HEK293 (cell line): ENCODE measurements around the gene IRAK4.

Experiments used
- CTCF ChIA-PET: fragments of 350-600 bp; formaldehyde crosslinking; extraction: SDS; loops from one replicate; lab custom pipeline; 2021; ENCODE audit warnings: antibody characterized with exemption; lab: Yijun Ruan, JAX
- POLR2A ChIA-PET: fragments of 300-600 bp; formaldehyde crosslinking; extraction: SDS; loops from one replicate; lab custom pipeline; 2020; ENCODE audit warnings: antibody characterized with exemption, inconsistent platforms; lab: Yijun Ruan, JAX
- H3K27ac ChIP-seq: fragments of 200-500 bp; sonication (Bioruptor generic); 2 replicates; pipeline ENCODE4 v1.5.1; 2014; ENCODE audit warnings: low read depth, low read length, control low read depth, inconsistent platforms; ENCODE audit errors: extremely low read depth
- H3K36me3 ChIP-seq, 2 experiments: fragments of 200-500 bp in 1 of 2; sonication (Bioruptor generic) in 1 of 2; 1 replicate in 1 of 2; 2 replicates in 1 of 2; pipeline ENCODE4 v1.5.1; 2014 to 2017; ENCODE audit warnings: inconsistent platforms in 2 of 2, low read length in 2 of 2; ENCODE audit not compliant: control insufficient read depth in 2 of 2, insufficient read depth in 1 of 2
- H3K4me1 ChIP-seq: fragments of 200-500 bp; sonication (Bioruptor generic); 2 replicates; pipeline ENCODE4 v1.5.1; 2014; ENCODE audit warnings: mild to moderate bottlenecking, low read length, inconsistent platforms; ENCODE audit not compliant: control insufficient read depth, insufficient read depth
- H3K4me3 ChIP-seq: 2 replicates; pipeline ENCODE4 v1.5.1; 2011; ENCODE audit warnings: low read depth, mild to moderate bottlenecking, control low read depth, low read length, moderate library complexity
- H3K9me3 ChIP-seq: fragments of 200-500 bp; sonication (Bioruptor generic); 2 replicates; pipeline ENCODE4 v1.5.1; 2014; ENCODE audit warnings: low read depth, low read length, inconsistent platforms; ENCODE audit not compliant: control insufficient read depth, insufficient read depth
- FEZF1 ChIP-seq: fragments of 450-650 bp; formaldehyde crosslinking; IDR thresholded peaks from 2 replicates; pipeline ENCODE4 v1.5.1; 2016; ENCODE audit warnings: missing biosample characterization, missing genetic modification characterization
- MYNN ChIP-seq: fragments of 450-650 bp; formaldehyde crosslinking; IDR thresholded peaks from 2 replicates; pipeline ENCODE4 v1.5.1; 2016; ENCODE audit warnings: missing biosample characterization, missing genetic modification characterization, borderline replicate concordance
- SCRT1 ChIP-seq: fragments of 450-650 bp; formaldehyde crosslinking; IDR thresholded peaks from 2 replicates; pipeline ENCODE4 v1.5.1; 2016; ENCODE audit warnings: missing biosample characterization, missing genetic modification characterization, borderline replicate concordance
- SP3 ChIP-seq: fragments of 450-650 bp; formaldehyde crosslinking; IDR thresholded peaks from 2 replicates; pipeline ENCODE4 v1.5.1; 2016; ENCODE audit warnings: missing biosample characterization, missing genetic modification characterization
- ZBTB11 ChIP-seq: fragments of 450-650 bp; formaldehyde crosslinking; conservative IDR thresholded peaks from 2 replicates; pipeline ENCODE4 v1.5.1; 2016; ENCODE audit warnings: low read depth, missing biosample characterization, missing genetic modification characterization
- ZNF133 ChIP-seq: fragments of 450-650 bp; formaldehyde crosslinking; IDR thresholded peaks from 2 replicates; pipeline ENCODE4 v1.5.1; 2016; ENCODE audit warnings: missing biosample characterization, missing genetic modification characterization
- ZNF146 ChIP-seq: fragments of 450-650 bp; formaldehyde crosslinking; IDR thresholded peaks from 2 replicates; pipeline ENCODE4 v1.5.1; 2016; ENCODE audit warnings: missing biosample characterization, missing genetic modification characterization
- ZNF148 ChIP-seq: fragments of 450-650 bp; formaldehyde crosslinking; IDR thresholded peaks from 2 replicates; pipeline ENCODE4 v1.5.0; 2017; ENCODE audit warnings: missing biosample characterization, missing genetic modification characterization, borderline replicate concordance
- ZNF2 ChIP-seq: fragments of 450-650 bp; formaldehyde crosslinking; IDR thresholded peaks from 2 replicates; pipeline ENCODE4 v1.5.1; 2016; ENCODE audit warnings: missing biosample characterization, missing genetic modification characterization
- ZNF202 ChIP-seq: fragments of 450-650 bp; formaldehyde crosslinking; IDR thresholded peaks from 2 replicates; pipeline ENCODE4 v1.5.1; 2016; ENCODE audit warnings: missing biosample characterization, missing genetic modification characterization, borderline replicate concordance
- ZNF266 ChIP-seq: fragments of 450-650 bp; formaldehyde crosslinking; IDR thresholded peaks from 2 replicates; pipeline ENCODE4 v1.5.1; 2016; ENCODE audit warnings: missing biosample characterization, missing genetic modification characterization, low read depth
- ZNF433 ChIP-seq: fragments of 450-650 bp; formaldehyde crosslinking; IDR thresholded peaks from 2 replicates; pipeline ENCODE4 v1.5.1; 2016; ENCODE audit warnings: missing biosample characterization, missing genetic modification characterization, low read depth
- ZNF501 ChIP-seq: fragments of 450-650 bp; formaldehyde crosslinking; IDR thresholded peaks from 2 replicates; pipeline ENCODE4 v1.5.1; 2016; ENCODE audit warnings: missing biosample characterization, missing genetic modification characterization
- ZNF510 ChIP-seq: fragments of 450-650 bp; formaldehyde crosslinking; IDR thresholded peaks from 2 replicates; pipeline ENCODE4 v1.5.1; 2018; ENCODE audit warnings: mild to moderate bottlenecking, missing genetic modification characterization, missing biosample characterization; ENCODE audit not compliant: insufficient replicate concordance
- ZNF548 ChIP-seq: fragments of 450-650 bp; formaldehyde crosslinking; IDR thresholded peaks from 2 replicates; pipeline ENCODE4 v1.5.1; 2016; ENCODE audit warnings: missing biosample characterization, missing genetic modification characterization
- ZNF610 ChIP-seq: fragments of 450-650 bp; formaldehyde crosslinking; IDR thresholded peaks from 2 replicates; pipeline ENCODE4 v1.5.1; 2016; ENCODE audit warnings: missing biosample characterization, missing genetic modification characterization, borderline replicate concordance
- ZNF660 ChIP-seq: fragments of 450-650 bp; IDR thresholded peaks from 2 replicates; pipeline ENCODE4 v1.5.1; 2018; ENCODE audit warnings: missing biosample characterization, mild to moderate bottlenecking, missing genetic modification characterization
- ZNF692 ChIP-seq: fragments of 450-650 bp; formaldehyde crosslinking; IDR thresholded peaks from 2 replicates; pipeline ENCODE4 v1.5.1; 2016; ENCODE audit warnings: missing biosample characterization, missing genetic modification characterization
- ZNF777 ChIP-seq: fragments of 450-650 bp; formaldehyde crosslinking; IDR thresholded peaks from 2 replicates; pipeline ENCODE4 v1.5.1; 2017; ENCODE audit warnings: missing biosample characterization, missing genetic modification characterization, borderline replicate concordance
- ZSCAN4 ChIP-seq: fragments of 450-650 bp; formaldehyde crosslinking; IDR thresholded peaks from 2 replicates; pipeline ENCODE4 v1.5.1; 2017; ENCODE audit warnings: missing biosample characterization, missing genetic modification characterization
- TF ChIP-seq, protein P1 (sequence below): fragments of 450-650 bp; formaldehyde crosslinking; IDR thresholded peaks from 2 replicates; pipeline ENCODE4 v1.5.1; 2016; ENCODE audit warnings: missing biosample characterization, missing genetic modification characterization

Gene IRAK4

DNA sequence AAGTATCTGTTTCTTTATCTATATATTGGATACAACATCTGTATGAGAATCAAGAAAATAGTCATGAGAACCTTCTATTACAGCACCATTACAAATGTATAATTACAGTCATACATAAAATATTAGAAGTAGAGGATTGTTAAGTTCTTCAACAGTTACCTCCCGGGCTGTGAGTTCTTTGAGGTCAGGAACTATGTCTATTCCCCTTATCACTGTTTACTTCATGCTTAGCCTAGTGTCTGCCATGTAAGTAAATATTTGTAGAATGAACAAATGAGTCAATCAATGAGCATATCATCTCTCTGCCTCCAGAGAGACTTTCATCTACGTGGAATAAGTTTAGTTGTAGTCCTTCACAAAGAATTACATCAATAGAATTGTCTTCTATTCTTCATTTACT, 47.4 kb upstream of the IRAK4 start (continued):
- TF ChIP-seq SCRT1 (tag by site-specific recombination), result no peak
- TF ChIP-seq ZNF610 (tag by site-specific recombination), result no peak
- no peak for TF ChIP-seq ZSCAN4 (tag by site-specific recombination)
- no peak for TF ChIP-seq ZNF501 (tag by site-specific recombination)
- no peak for TF ChIP-seq ZNF202

- ChIA-PET POLR2A (no interaction called here), CTCF (no interaction called here)
- Histone ChIP-seq H3K4me1 (no peaks in the 10 kb centered on the region), H3K36me3 (peaks cover 0 to 5% of the 10 kb centered on the region in 2 experiments; a peak in 1 of 3 replicates), H3K9me3 (no peaks in the 10 kb centered on the region)
- TF ChIP-seq MYNN (tag by site-specific recombination) (no peak), ZNF660 (tag by site-specific recombination) (no peak), ZNF148 (tag by site-specific recombination) (no peak), ZNF2 (no peak), ZNF433 (tag by site-specific recombination) (no peak), ZNF501 (tag by site-specific recombination) (no peak), ZNF777 (tag by site-specific recombination) (no peak), ZNF133 (tag by site-specific recombination) (no peak), ZNF692 (tag by site-specific recombination) (no peak), ZNF510 (tag by site-specific recombination) (no peak), FEZF1 (tag by site-specific recombination) (no peak), ZNF266 (no peak), ZNF548 (no peak), SP3 (no peak), ZNF146 (no peak), ZBTB11 (tag by site-specific recombination) (no peak)
- TF ChIP-seq, protein P1, sequence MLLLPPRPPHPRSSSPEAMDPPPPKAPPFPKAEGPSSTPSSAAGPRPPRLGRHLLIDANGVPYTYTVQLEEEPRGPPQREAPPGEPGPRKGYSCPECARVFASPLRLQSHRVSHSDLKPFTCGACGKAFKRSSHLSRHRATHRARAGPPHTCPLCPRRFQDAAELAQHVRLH (tag by site-specific recombination), result no peak
- TF ChIP-seq, all 188 proteins: peak for 0
- Histone ChIP-seq H3K27ac (no peak overlapping the region), H3K4me3 (no peak overlapping the region)
Observed at GRCh38 chr12:43722621-43723020, 36.1 kb upstream of the IRAK4 start.
